Measurements from ENCODE around the gene TRAF3. TPM values are rescaled to one million over a fixed set of nuclear protein-coding genes. Genes with fewer than 3 reads are reported as not detected.

Gene TRAF3
- total RNA-seq, 1 experiment from 2014 or later: 14.0 TPM

- Histone ChIP-seq H3K9me3 (replicated peaks) (no peaks in the 10 kb centered on the region), H3K4me1 (no peaks in the 10 kb centered on the region), H3K27ac (no peak overlapping the region), H3K27me3 (no peaks in the 10 kb centered on the region), H3K36me3 (no peaks in the 10 kb centered on the region), H3K4me3 (no peak overlapping the region)
- DNase-seq: no peak
Observed at GRCh38 chr14:102899516-102899900, 122.3 kb downstream of the TRAF3 start.

GRCh38 chr14:102900631-102901571 is 123.7 kb downstream of the TRAF3 start:
- DNase-seq: no peak
- Histone ChIP-seq H3K36me3 (no peaks in the 10 kb centered on the region; the same call in 1 of the 2 replicates), H3K9me3 (replicated peaks) (no peaks in the 10 kb centered on the region), H3K4me1 (no peaks in the 10 kb centered on the region), H3K4me3 (no peak overlapping the region), H3K27me3 (no peaks in the 10 kb centered on the region), H3K27ac (no peak overlapping the region)

DNA sequence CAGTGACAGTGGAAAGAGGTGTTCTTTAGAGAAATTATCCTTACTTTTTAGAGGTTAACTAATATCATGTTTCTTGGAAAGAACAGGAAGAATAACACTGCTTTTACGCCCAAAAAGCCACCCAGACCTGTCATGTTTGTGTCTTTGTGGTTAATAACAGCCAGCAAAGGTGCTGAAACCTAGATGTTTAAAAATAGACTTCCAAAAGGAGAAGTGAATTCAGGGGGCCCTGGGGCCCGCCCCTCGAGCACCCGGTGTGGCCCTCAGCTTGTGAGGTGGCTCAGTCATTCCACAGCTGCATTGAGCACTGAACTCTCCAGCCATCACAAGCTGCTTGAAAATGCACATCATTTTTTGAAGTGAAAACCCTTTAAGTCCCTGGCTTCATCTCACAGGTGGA is 124.4 kb downstream of the TRAF3 start:
- Histone ChIP-seq H3K4me1 (no peaks in the 10 kb centered on the region), H3K27me3 (no peaks in the 10 kb centered on the region)

GRCh38 chr14:102902086-102902485 is 124.8 kb downstream of the TRAF3 start:
- Histone ChIP-seq H3K9me3 (replicated peaks) (no peaks in the 10 kb centered on the region), H3K4me1 (no peaks in the 10 kb centered on the region), H3K36me3 (peaks cover 2% of the 10 kb centered on the region; the same call in 1 of the 2 replicates), H3K4me3 (no peak overlapping the region), H3K27ac (no peak overlapping the region), H3K27me3 (no peaks in the 10 kb centered on the region)
- no peak for DNase-seq

More for the DNA sequence above, 124.4 kb downstream of the TRAF3 start:
- H3K36me3 ChIP-seq: peaks cover 2% of the 10 kb centered on the region; the same call in 1 of the 2 replicates
- no peak overlapping the region for H3K27ac ChIP-seq
- no peaks in the 10 kb centered on the region for H3K9me3 ChIP-seq (replicated peaks)
- no peak for DNase-seq
- H3K4me3 ChIP-seq: no peak overlapping the region

DNA sequence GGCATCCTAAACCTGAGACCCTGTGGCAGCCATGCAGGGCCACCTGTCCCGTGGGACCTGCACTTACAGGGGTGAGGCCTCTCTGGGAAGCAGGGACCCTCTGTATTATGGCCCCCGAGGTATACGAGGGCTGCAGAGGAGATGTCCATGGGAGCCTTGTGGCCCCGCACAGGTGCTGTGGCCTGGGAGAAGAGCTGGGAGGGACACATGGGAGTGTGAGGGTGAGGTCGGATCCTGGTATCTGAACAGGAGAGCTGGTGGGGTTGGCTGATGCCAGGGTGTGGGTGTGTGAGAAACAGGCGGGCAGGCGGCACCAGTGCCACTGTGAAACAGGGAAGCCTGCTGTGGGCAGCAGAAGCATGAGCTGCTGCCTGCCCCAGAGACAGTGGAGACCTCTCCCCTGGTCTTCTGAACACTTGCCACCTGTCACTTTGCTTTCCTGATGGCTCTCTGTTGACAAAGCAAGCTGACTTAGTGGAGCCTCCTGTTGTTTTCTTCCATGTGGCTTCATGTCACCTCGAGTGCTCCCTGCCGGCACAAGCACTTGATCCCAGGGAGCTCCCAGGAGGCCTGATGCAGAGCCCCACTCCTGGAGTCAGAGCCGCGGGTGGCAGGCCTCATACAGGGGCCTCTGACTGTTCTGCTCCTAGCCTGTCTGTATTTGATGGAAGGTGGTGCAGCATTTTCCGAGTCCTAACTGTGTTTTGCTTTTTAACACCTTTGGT is 125.4 kb downstream of the TRAF3 start:
- Histone ChIP-seq H3K9me3 (replicated peaks) (no peaks in the 10 kb centered on the region), H3K27ac (no peak overlapping the region), H3K27me3 (no peaks in the 10 kb centered on the region), H3K4me1 (no peaks in the 10 kb centered on the region), H3K36me3 (peaks cover 2% of the 10 kb centered on the region; the same call in 1 of the 2 replicates), H3K4me3 (no peak overlapping the region)
- DNase-seq: no peak

GRCh38 chr14:102903248-102903888 is 126.1 kb downstream of the TRAF3 start:
- no peak for DNase-seq
- Histone ChIP-seq H3K36me3 (peaks cover 2% of the 10 kb centered on the region; the same call in 1 of the 2 replicates), H3K9me3 (replicated peaks) (no peaks in the 10 kb centered on the region)

DNA sequence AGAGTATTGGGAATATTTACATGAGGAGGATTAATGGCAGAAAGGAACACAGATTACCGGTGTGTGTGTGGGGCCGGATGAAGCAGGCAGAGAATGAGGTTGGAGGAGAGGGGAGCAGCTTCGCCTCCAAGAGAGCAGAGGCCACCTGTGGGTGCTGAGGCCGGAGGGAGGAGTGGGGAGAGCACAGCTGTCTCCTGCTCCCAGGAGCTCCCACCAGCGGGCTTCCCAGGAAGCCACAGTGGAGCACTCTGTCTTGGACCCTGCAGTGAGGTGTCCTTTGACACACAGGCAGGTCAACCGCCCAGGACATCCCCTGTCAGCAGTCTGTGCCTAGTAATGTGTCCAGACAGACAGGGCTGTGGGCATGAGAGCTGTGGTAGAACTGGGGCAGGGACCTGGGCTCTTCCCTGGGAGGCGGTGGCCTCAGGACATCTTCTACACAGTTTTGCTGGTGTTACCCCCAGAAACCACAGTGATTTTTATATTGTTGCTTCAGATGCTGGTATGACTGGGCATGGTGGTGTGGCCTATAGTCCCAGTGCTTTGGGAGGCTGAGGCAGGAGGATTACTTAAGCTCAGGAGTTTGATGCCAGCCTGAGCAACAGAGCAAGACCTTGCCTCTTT is 126.8 kb downstream of the TRAF3 start:
- H3K27ac ChIP-seq: no peak overlapping the region
- H3K27me3 ChIP-seq: no peaks in the 10 kb centered on the region
- no peaks in the 10 kb centered on the region for H3K4me1 ChIP-seq
- peaks cover 2% of the 10 kb centered on the region; the same call in 1 of the 2 replicates for H3K36me3 ChIP-seq
- no peak for DNase-seq
- no peak overlapping the region for H3K4me3 ChIP-seq
- no peaks in the 10 kb centered on the region for H3K9me3 ChIP-seq (replicated peaks)

More at GRCh38 chr14:102903248-102903888, 126.1 kb downstream of the TRAF3 start:
- Histone ChIP-seq H3K4me3 (no peak overlapping the region), H3K4me1 (no peaks in the 10 kb centered on the region), H3K27ac (no peak overlapping the region), H3K27me3 (no peaks in the 10 kb centered on the region)

DNA sequence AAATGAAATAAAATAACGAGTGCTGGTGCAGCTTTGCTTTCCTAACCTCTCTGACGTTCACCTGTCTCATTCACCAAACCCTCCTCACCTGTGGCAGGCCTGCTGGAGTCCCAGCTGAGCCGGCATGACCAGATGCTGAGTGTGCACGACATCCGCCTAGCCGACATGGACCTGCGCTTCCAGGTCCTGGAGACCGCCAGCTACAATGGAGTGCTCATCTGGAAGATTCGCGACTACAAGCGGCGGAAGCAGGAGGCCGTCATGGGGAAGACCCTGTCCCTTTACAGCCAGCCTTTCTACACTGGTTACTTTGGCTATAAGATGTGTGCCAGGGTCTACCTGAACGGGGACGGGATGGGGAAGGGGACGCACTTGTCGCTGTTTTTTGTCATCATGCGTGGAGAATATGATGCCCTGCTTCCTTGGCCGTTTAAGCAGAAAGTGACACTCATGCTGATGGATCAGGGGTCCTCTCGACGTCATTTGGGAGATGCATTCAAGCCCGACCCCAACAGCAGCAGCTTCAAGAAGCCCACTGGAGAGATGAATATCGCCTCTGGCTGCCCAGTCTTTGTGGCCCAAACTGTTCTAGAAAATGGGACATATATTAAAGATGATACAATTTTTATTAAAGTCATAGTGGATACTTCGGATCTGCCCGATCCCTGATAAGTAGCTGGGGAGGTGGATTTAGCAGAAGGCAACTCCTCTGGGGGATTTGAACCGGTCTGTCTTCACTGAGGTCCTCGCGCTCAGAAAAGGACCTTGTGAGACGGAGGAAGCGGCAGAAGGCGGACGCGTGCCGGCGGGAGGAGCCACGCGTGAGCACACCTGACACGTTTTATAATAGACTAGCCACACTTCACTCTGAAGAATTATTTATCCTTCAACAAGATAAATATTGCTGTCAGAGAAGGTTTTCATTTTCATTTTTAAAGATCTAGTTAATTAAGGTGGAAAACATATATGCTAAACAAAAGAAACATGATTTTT is 128.2 kb downstream of the TRAF3 start:
- H3K9me3 ChIP-seq (replicated peaks): no peaks in the 10 kb centered on the region
- no peak overlapping the region for H3K4me3 ChIP-seq
- peaks cover 2% of the 10 kb centered on the region; the same call in 1 of the 2 replicates for H3K36me3 ChIP-seq
- no peak overlapping the region for H3K27ac ChIP-seq
- no peak for DNase-seq
- H3K27me3 ChIP-seq: no peaks in the 10 kb centered on the region
- H3K4me1 ChIP-seq: no peaks in the 10 kb centered on the region

DNA sequence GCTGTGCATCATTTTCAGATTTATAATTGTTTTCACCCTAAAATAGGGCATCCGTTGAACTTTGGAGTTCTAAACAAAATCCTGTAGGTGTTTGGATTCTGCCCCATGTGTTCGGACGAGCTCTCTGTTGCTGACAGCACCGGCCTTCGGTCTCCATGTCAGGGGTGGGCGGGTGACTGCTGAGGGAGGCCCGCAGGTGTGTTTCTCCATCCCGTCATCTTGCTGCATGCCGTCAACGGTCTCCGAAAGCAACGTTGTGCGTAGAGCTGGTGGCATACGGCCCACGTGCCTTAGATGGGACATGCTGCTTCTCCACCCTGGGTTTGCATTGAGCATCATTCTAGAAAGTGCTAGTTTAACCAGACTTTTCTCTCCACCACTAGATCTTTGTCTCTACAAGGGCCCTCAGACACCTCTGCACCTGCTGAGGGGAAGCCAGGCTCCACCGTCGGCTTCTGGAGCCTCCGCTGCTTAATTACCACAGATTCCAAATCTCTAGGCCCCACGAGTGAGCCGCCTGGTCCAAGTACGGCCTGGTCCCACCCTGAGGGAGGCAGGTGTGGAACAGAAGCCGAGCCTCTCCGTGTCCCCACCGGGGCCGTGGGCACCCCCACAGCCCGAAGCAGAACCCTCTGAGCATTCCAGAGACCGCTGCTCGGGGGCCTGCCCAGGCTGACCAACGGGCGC is 129.5 kb downstream of the TRAF3 start:
- Histone ChIP-seq H3K9me3 (replicated peaks) (no peaks in the 10 kb centered on the region), H3K27ac (no peak overlapping the region), H3K4me1 (no peaks in the 10 kb centered on the region), H3K27me3 (no peaks in the 10 kb centered on the region), H3K4me3 (no peak overlapping the region), H3K36me3 (peaks cover 2% of the 10 kb centered on the region; the same call in 1 of the 2 replicates)
- no peak for DNase-seq

DNA sequence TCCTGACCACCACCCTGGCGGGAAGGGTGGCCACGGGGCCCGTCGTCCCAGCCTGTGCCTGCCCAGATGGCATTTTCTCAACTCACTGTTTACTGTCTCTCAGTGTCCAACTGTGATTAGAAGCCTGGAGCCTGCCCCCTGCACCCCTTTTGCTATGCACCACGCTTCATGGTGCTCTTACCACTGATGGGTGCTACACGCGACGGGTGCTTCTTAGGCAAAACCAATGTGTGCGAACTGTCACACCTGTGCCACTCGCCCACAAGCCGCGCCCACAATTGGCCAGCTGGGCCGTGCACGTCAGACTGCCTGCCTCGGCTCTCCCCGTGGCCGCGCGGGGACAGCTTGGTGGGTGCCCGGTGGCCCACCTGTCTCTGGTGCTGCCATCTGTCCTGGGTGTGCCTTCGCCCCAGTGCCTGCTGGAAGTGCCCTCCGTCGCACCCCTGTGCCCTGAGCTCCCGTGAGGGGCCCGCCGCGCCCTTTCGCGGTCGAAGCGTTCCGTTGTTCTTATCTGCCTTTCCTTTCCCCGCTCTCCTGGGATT is 130.1 kb downstream of the TRAF3 start:
- H3K27ac ChIP-seq: no peak overlapping the region
- H3K4me3 ChIP-seq: no peak overlapping the region
- H3K27me3 ChIP-seq: no peaks in the 10 kb centered on the region
- H3K4me1 ChIP-seq: no peaks in the 10 kb centered on the region
- no peaks in the 10 kb centered on the region for H3K9me3 ChIP-seq (replicated peaks)
- DNase-seq: no peak
- peaks cover 2% of the 10 kb centered on the region; the same call in 1 of the 2 replicates for H3K36me3 ChIP-seq

DNA sequence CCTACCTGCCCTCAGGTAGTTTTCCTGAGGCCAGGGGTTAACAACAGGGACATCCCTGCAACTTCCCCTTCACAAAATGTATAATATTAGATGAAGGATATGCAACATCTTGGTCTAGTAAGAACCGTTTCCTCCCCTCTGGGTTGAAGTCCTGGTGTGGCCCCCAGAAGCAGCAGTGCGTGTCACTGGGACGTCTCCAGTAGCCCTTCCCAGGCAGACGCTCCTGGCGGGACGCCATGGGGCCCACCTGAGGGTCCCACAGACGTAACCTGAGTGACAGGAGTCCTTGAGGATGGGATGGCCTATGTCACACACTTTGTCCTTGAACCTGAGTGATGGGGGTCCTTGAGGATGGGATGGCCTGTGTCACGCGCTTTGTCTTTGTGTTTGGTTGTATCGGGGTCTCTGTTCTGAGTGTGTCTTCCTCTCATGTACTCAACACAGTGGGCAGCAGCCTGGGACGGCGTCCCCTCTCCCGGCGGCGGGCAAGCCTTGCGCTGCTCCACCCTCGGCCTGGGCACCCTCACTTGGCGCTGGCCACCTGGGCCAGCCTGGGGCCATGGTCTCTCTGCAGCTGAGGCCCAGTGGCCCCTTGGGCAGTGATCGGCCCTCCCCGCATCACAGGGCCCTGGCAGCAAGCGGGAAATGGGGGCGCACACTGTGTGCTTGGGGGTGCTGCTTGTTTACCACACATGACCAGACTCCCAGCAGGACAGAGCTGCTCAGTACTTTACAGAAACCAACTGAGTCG is 130.9 kb downstream of the TRAF3 start:
- Histone ChIP-seq H3K27me3 (no peaks in the 10 kb centered on the region), H3K27ac (no peak overlapping the region), H3K9me3 (replicated peaks) (no peaks in the 10 kb centered on the region), H3K36me3 (peaks cover 2% of the 10 kb centered on the region; the same call in 1 of the 2 replicates), H3K4me3 (no peak overlapping the region), H3K4me1 (no peaks in the 10 kb centered on the region)
- DNase-seq: no peak

GRCh38 chr14:102908766-102909455 is 131.7 kb downstream of the TRAF3 start:
- Histone ChIP-seq H3K27ac (no peak overlapping the region), H3K27me3 (no peaks in the 10 kb centered on the region), H3K9me3 (replicated peaks) (no peaks in the 10 kb centered on the region), H3K36me3 (peaks cover 2% of the 10 kb centered on the region; the same call in 1 of the 2 replicates), H3K4me3 (no peak overlapping the region), H3K4me1 (no peaks in the 10 kb centered on the region)
- no peak for DNase-seq

All from SJCRH30 (cell line).